ENCODE measurements around the gene TNIK.

Gene TNIK

DNA sequence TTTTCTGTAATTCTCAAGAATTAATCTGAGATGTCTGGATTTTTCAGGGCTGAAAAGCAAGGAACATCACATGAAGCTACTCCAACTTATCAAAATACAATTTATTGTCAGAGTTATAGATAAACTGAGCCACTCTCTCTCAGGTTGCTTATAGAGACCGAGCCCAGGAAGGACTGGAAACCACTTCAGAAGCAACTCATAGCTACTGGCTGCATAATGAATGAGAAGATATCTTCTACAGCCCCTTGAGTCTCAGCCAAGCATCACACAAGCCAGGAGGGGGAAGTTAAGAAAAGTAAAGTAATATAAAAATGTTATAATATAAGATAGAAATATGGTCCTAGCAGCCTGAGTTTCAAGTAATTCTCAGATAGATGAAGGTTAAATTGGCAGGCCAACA is 186.0 kb downstream of the TNIK start:
- Histone ChIP-seq H3K9me3 (ENCODE audit: low read length) (no peaks in the 10 kb centered on the region), H2AFZ (ENCODE audit: low read length) (no peak overlapping the region), H3K27ac (ENCODE audit: low read depth, low read length, poor library complexity, severe bottlenecking) (no peak overlapping the region), H3K4me3 (ENCODE audit: low read depth, low read length, poor library complexity, severe bottlenecking) (no peak overlapping the region), H3K79me2 (ENCODE audit: insufficient read depth, low read length) (no peaks in the 10 kb centered on the region), H3F3A (ENCODE audit: insufficient read depth, low read length) (no peaks in the 10 kb centered on the region), H3K9me2 (ENCODE audit: low read depth, low read length) (peaks cover 2% of the 10 kb centered on the region; the same call in 1 of the 2 replicates), H3K4me2 (ENCODE audit: low read length) (no peak overlapping the region), H3K36me3 (ENCODE audit: insufficient read depth, low read length) (no peaks in the 10 kb centered on the region), H3K27me3 (ENCODE audit: insufficient read depth, low read length) (no peaks in the 10 kb centered on the region), H3K4me1 (ENCODE audit: insufficient read depth, low read length, severe bottlenecking) (no peaks in the 10 kb centered on the region), H4K20me1 (ENCODE audit: insufficient read depth, low read length) (no peaks in the 10 kb centered on the region), H3K9ac (ENCODE audit: low read length) (no peak overlapping the region)
- TF ChIP-seq, protein P1, sequence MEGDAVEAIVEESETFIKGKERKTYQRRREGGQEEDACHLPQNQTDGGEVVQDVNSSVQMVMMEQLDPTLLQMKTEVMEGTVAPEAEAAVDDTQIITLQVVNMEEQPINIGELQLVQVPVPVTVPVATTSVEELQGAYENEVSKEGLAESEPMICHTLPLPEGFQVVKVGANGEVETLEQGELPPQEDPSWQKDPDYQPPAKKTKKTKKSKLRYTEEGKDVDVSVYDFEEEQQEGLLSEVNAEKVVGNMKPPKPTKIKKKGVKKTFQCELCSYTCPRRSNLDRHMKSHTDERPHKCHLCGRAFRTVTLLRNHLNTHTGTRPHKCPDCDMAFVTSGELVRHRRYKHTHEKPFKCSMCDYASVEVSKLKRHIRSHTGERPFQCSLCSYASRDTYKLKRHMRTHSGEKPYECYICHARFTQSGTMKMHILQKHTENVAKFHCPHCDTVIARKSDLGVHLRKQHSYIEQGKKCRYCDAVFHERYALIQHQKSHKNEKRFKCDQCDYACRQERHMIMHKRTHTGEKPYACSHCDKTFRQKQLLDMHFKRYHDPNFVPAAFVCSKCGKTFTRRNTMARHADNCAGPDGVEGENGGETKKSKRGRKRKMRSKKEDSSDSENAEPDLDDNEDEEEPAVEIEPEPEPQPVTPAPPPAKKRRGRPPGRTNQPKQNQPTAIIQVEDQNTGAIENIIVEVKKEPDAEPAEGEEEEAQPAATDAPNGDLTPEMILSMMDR (IDR thresholded peaks at IDR 0.05; ENCODE audit: low read length) = no peak
- no peak for TF ChIP-seq EZH2 (IDR thresholded peaks at IDR 0.05; ENCODE audit: borderline replicate concordance, low read length)

DNA sequence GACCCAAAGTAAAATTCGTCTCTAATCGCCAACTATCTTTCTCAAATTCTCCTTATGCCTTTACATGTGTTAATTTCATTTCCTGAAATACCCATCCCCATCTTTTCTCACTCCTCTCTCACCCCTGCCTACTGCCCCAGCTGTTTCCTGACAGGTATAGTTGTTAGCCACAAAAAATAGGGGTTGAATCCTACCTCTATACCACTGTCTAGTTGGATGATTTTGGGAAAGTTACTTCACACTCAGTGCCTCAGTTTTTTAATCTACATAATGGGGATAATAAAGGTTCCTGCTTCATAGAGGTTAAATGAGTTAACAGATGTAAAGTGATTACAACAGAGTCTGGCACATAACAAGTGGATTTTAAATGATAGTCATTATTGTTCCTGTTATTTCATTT is 189.7 kb downstream of the TNIK start:
- TF ChIP-seq, protein P1 (IDR thresholded peaks at IDR 0.05; ENCODE audit: low read length) = no peak
- no peak for TF ChIP-seq EZH2 (IDR thresholded peaks at IDR 0.05; ENCODE audit: borderline replicate concordance, low read length)
- Histone ChIP-seq H3K4me3 (ENCODE audit: low read depth, low read length, poor library complexity, severe bottlenecking) (no peak overlapping the region), H3K4me1 (ENCODE audit: insufficient read depth, low read length, severe bottlenecking) (no peaks in the 10 kb centered on the region), H3K9me3 (ENCODE audit: low read length) (no peaks in the 10 kb centered on the region), H3K27ac (ENCODE audit: low read depth, low read length, poor library complexity, severe bottlenecking) (no peak overlapping the region), H3K9ac (ENCODE audit: low read length) (no peak overlapping the region), H2AFZ (ENCODE audit: low read length) (no peak overlapping the region), H3K27me3 (ENCODE audit: insufficient read depth, low read length) (no peaks in the 10 kb centered on the region), H3K79me2 (ENCODE audit: insufficient read depth, low read length) (no peaks in the 10 kb centered on the region), H3K4me2 (ENCODE audit: low read length) (no peak overlapping the region), H3K36me3 (ENCODE audit: insufficient read depth, low read length) (no peaks in the 10 kb centered on the region), H3F3A (ENCODE audit: insufficient read depth, low read length) (no peaks in the 10 kb centered on the region), H4K20me1 (ENCODE audit: insufficient read depth, low read length) (no peaks in the 10 kb centered on the region), H3K9me2 (ENCODE audit: low read depth, low read length) (no peaks in the 10 kb centered on the region)

GRCh38 chr3:171269542-171269941 is 190.7 kb downstream of the TNIK start:
- Histone ChIP-seq H3K27ac (ENCODE audit: low read depth, low read length, poor library complexity, severe bottlenecking) (no peak overlapping the region), H2AFZ (ENCODE audit: low read length) (no peak overlapping the region), H3K4me1 (ENCODE audit: insufficient read depth, low read length, severe bottlenecking) (no peaks in the 10 kb centered on the region)

More at GRCh38 chr3:171269542-171269941, 190.7 kb downstream of the TNIK start:
- Histone ChIP-seq H3F3A (ENCODE audit: insufficient read depth, low read length) (no peaks in the 10 kb centered on the region), H4K20me1 (ENCODE audit: insufficient read depth, low read length) (no peaks in the 10 kb centered on the region), H3K4me3 (ENCODE audit: low read depth, low read length, poor library complexity, severe bottlenecking) (no peak overlapping the region), H3K9me3 (ENCODE audit: low read length) (no peaks in the 10 kb centered on the region), H3K36me3 (ENCODE audit: insufficient read depth, low read length) (no peaks in the 10 kb centered on the region), H3K9me2 (ENCODE audit: low read depth, low read length) (no peaks in the 10 kb centered on the region), H3K4me2 (ENCODE audit: low read length) (no peak overlapping the region), H3K79me2 (ENCODE audit: insufficient read depth, low read length) (no peaks in the 10 kb centered on the region), H3K27me3 (ENCODE audit: insufficient read depth, low read length) (no peaks in the 10 kb centered on the region), H3K9ac (ENCODE audit: low read length) (no peak overlapping the region)
- no peak for TF ChIP-seq EZH2 (IDR thresholded peaks at IDR 0.05; ENCODE audit: borderline replicate concordance, low read length)
- TF ChIP-seq, protein P1 (IDR thresholded peaks at IDR 0.05; ENCODE audit: low read length) = no peak

Measured in OCI-LY1 (cell line).